Measurements from ENCODE around the gene AHRR.

The AHRR gene

GRCh38 chr5:446066-446882 is 124.8 kb downstream of the AHRR start:
- no peak for DNase-seq

- no peak for DNase-seq
These were observed 125.4 kb downstream of the AHRR start for GRCh38 chr5:446883-447263.

GRCh38 chr5:447501-447900 is 126.0 kb downstream of the AHRR start:
- no peak for DNase-seq

GRCh38 chr5:448061-448765 is 126.7 kb downstream of the AHRR start:
- DNase-seq = peak; percentile 51

- DNase-seq = no peak
These were observed 127.2 kb downstream of the AHRR start for GRCh38 chr5:448766-449090.

DNA sequence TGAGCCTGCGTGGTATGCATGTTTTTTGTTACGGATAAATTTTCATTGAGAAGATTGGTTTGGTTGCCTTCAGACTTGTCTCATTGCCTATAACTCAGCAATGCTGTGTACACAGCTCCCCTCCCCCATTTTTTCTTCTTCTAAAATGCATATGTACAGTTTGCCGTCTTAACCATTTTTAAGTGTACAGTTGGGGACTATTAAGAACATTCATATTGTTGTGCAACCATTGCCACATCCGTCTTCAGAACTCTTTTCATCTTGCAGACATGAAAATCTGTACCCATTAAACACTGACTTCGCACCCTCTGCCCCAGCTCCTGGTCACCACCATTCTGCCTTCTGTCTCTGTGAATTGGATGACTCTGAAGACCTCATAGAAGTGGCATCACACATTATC is 127.6 kb downstream of the AHRR start:
- no peak for DNase-seq

GRCh38 chr5:451587-452458 is 130.3 kb downstream of the AHRR start:
- DNase-seq = no peak

GRCh38 chr5:452978-453710 is 131.6 kb downstream of the AHRR start:
- no peak for DNase-seq

DNA sequence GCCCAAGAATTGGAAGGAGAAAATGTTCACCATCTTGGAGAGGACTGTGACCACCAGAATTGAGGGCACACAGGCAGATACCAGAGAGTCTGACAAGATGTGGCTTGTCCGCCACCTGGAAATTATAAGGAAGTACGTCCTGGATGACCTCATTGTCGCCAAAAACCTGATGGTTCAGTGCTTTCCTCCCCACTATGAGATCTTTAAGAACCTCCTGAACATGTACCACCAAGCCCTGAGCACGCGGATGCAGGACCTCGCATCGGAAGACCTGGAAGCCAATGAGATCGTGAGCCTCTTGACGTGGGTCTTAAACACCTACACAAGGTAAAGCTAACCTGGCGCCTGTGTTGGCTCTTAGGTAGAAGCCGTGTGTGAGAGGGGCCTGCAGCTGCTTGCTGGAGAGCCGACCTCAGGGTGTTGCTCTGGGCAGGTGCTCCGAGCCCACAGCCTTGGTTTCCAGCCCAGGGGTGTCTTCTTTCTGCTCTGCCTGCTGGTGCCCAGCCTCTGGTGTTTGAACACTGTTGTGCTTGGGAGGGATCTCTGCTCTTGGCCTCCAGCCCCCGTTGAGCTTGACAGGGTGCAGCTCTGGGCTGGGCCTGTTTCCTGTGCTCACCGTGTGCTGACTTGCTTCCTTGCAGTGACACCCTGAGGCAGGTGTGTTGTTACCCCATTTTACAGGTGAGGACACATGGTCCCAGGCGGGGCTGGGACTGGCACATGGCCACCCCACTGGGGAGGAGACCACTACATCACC is 132.4 kb downstream of the AHRR start:
- DNase-seq = no peak

GRCh38 chr5:454936-455335 is 133.4 kb downstream of the AHRR start:
- no peak for DNase-seq

DNA sequence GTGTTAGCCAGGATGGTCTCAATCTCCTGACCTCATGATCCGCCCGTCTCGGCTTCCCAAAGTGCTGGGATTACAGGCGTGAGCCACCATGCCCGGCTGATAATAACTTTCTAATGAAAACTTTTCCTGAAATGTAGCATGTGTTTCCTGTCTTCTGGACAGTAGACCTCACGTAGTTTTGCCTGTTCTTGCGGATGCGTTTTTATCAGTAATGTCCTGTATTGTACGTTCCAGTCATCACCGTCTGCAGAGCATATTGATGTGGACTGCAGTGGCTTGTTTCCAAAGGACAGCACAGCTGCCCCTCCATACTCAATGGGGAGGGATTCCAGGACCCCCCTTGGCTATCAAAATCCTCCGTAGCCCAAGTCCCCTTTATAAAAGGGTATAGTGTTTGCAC is 134.3 kb downstream of the AHRR start:
- no peak for DNase-seq

DNA sequence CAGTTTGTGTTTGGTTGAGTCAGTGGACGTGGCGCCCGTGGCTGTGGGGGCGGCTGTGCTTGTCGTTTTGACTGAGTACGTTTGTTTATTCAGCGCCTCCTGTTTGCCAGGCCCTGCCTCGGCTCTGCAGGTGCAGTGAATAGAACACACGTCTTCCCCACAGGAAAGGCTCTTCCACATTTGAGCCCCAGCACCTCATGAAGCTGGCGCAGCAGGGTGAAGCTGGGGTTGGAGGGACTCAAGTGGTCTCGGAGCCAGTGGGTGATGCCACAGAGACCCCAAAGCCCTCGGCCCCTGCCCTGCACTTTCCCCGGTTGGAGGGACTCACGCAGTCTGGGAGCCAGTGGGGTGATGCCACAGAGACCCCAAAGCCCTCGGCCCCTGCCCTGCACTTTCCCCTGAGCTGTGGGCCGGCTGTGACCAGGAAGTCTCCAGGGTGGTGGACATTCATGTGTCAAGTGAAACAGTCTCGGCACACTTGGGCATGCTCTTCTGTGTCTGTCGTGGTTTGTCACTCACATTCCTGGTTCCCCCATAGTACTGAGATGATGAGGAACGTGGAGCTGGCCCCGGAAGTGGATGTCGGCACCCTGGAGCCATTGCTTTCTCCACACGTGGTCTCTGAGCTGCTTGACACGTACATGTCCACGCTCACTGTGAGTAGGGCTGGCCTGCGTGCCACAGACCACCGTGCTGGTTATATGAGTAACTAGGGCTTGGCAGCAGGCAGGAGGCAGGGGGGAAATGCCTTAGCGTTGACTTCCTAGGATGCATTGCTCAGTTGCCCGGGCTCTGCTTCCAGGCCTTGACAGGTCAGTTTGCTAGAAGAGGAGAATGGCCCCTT is 135.1 kb downstream of the AHRR start:
- no peak for DNase-seq

DNA sequence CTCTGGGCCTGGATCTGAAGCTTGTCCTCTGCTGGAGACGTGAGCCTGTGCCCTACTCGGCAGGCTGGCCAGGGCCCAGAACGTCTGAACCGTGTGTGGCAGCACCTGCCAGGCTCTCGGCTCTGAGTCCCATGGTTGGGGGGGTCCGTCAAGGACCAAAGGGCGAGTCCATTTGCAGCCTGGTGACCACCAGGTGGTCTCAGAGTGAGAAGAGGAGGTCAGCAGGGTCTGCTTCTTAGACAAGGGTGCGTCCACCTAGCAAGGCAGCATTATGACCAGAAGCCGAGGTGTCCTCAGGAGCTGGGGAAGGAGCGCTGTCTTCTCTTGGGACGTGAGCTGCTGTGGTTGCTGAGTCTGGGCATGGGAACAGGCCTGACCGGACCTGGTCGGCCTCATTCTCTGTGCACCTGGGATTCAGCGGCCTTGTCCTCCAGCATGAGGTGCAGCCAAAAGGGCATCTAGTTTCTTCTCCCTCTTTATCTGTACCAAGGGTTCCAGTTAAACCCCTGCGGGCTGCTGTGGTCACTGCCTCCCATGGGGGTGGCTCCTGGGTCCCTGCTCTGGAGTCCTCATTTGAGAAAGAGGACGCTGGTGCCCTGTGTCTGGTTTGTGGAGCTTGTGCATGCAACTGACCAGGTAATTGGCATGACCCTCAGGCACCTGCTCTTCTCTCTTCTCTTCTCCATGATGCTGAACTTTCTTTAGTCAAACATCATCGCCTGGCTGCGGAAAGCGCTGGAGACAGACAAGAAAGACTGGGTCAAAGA is 135.9 kb downstream of the AHRR start:
- DNase-seq = no peak

DNA sequence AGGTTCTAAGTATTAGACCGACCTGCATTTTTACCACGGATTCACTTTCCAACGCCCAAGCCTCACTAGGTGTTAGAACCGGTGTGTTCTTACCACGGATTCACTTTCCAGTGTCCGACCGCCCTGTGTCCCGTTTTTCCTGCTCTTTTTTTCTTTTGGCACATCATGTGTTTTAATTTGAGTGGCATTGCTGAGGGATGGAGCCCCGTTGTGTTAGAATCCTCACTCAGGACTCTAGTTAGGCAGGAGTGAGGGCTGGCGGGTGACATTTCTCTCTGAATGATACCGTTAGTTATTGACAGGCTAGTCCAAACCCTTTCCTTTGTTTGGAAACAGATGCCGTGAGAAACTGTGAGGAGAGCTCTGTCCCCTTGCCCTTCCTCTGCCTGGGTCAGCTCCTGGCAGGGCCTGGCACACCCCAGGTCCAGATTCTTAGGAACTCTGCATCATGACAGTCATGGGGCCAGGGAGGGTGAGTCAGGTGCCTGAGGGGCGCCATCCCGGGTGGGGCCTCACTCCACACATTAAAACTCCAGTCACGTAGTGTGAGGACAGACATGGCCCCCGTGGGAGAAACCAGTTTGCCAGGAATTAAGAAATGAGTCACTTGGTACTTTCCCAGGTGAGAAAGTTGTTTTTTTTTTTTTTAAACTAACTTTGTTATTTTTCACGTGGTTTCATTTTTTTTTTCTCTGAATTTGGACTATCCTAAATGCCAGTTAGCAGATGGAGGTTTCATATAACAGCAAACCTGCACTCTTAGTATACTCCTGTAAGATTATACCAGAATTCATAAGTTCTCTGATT is 137.2 kb downstream of the AHRR start:
- DNase-seq = no peak

DNA sequence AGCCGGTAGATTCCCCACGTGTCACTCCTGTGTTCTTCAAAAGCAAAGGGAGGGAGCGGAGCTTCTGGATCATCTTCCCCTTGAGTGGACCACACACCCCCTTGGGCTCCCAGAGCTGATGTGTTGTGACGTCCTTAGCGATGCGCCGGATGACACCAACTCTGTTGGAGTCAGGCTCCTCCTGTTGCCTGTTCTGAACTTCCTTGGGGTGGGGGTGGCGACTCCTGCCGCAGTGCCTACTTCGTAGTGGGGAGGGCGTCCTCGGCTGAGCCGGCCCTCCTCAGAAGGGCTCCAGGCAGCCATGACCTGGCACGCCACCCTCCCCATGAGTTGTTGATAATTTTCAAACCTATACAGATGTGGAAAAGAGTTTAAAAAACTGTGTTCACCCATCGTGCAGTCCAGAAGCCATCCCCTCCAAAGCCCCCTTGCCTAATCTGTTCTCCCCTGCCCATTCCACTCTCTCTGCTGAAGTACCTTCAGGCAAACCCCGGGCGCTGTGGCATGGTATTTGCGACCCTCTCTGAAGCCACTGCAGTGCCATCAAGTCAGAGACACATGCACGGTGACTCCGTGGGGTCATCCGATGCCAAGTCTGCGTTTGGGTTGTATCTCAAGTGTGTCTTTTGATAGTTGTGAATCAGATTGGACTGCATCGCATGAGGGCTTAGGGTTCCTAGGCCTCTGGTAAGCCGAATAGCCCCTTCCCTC is 138.2 kb downstream of the AHRR start:
- no peak for DNase-seq

GRCh38 chr5:460273-460625 is 138.7 kb downstream of the AHRR start:
- DNase-seq = no peak

GRCh38 chr5:462051-462481 is 140.6 kb downstream of the AHRR start:
- DNase-seq = no peak

DNA sequence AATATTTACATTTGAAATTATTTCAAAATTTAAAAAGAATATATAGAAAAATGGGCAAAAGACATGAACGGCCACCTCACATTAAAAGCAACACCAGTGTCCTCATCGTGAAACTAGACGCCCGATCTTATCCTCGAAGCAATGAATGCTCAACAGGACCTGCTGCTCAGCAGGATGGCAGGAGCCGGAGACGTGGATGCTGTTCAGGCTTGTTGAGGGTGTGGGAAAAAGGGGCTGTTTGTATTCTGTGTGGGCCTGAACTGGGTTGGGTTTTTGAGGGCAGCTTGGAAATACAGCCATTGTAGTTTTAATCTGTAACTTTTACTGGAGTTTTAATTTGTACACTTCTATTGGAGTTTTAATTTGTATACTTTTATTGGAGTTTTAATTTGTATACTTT is 141.8 kb downstream of the AHRR start:
- DNase-seq = no peak

DNA sequence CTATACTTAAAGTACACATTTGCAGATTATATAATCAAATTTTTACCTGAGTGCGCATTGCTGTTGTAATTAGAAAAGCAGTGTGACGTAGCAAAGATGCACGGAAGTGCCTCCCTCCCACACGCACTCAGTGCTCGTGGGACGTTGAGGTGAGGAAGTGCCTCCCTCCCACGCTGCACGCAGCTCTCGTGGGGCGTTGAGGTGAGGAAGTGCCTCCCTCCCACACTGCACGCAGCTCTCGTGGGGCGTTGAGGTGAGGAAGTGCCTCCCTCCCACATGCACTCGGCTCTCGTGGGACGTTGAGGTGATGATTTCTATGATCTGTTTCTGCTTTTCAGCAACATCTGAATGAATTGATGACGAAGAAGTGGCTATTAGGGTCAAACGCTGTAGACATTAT is 142.4 kb downstream of the AHRR start:
- peak; percentile 38 for DNase-seq

All from GDM1 (cell line).